Peyer's patch (tissue), 4 donors: ENCODE data around the gene DNHD1.

ENCODE experiments used
- CTCF ChIP-seq, 6 experiments: fragments of 450-650 bp in 4 of 6; fragments of 200-600 bp in 2 of 6; sonication (generic) in 1 of 6; IDR thresholded peaks; one replicate each; pipeline ENCODE4 v1.5.1; 2017 to 2019; ENCODE audit warnings: antibody characterized with exemption in 6 of 6, mild to moderate bottlenecking in 3 of 6, moderate library complexity in 1 of 6
- POLR2A ChIP-seq, 2 donors: fragments of 450-650 bp; IDR thresholded peaks; one replicate each; pipeline ENCODE4 v1.5.1; 2017; ENCODE audit warnings: antibody characterized with exemption in 2 of 2, mild to moderate bottlenecking in 2 of 2, moderate library complexity in 2 of 2

- TF ChIP-seq POLR2A (IDR thresholded peaks at IDR 0.05) (no peak), CTCF (IDR thresholded peaks at IDR 0.05) (no peak)
These were observed 79.6 kb downstream of the DNHD1 start for GRCh38 chr11:6576471-6577373.
